Muscle layer of colon (tissue), 2 donors: Measurements from ENCODE around the gene NELFB.

Experiments used
- H3K27ac ChIP-seq: one replicate; pipeline ENCODE4 v1.7.0; 2013; ENCODE audit warnings: low read depth, mild to moderate bottlenecking, low read length, moderate library complexity
- H3K27me3 ChIP-seq, 2 donors: one replicate each; pipeline ENCODE4 v1.7.0; 2013; ENCODE audit warnings: low read length in 2 of 2, mild to moderate bottlenecking in 2 of 2; ENCODE audit not compliant: insufficient read depth in 2 of 2, control insufficient read depth in 1 of 2
- H3K36me3 ChIP-seq: one replicate; pipeline ENCODE4 v1.7.0; 2013; ENCODE audit warnings: mild to moderate bottlenecking, low read length; ENCODE audit not compliant: insufficient read depth
- H3K4me1 ChIP-seq: one replicate; pipeline ENCODE4 v1.7.0; 2013; ENCODE audit warnings: mild to moderate bottlenecking, low read length; ENCODE audit not compliant: insufficient read depth
- H3K4me3 ChIP-seq, 2 donors: one replicate each; pipeline ENCODE4 v1.7.0; 2013; ENCODE audit warnings: low read length in 2 of 2, low read depth in 1 of 2, mild to moderate bottlenecking in 1 of 2, moderate library complexity in 1 of 2
- H3K9ac ChIP-seq: one replicate; pipeline ENCODE4 v1.7.0; 2013; ENCODE audit warnings: low read length
- H3K9me3 ChIP-seq: one replicate; pipeline ENCODE4 v1.7.0; 2013; ENCODE audit warnings: mild to moderate bottlenecking, low read length
- donor health status: abdominal sarcoma.
- donor health status: Adenocarcinoma of cecum.

The NELFB gene

GRCh38 chr9:137218754-137219271 lies 36.3 kb upstream of the NELFB start:
- Histone ChIP-seq H3K4me1 (peaks cover under 1% of the 10 kb centered on the region), H3K27me3 (no peaks in the 10 kb centered on the region), H3K27ac (no peak overlapping the region), H3K36me3 (no peaks in the 10 kb centered on the region), H3K9ac (no peak overlapping the region), H3K9me3 (no peaks in the 10 kb centered on the region), H3K4me3 (no peak overlapping the region)

- H3K4me3 ChIP-seq = no peak overlapping the region
- no peaks in the 10 kb centered on the region for H3K9me3 ChIP-seq
- H3K27ac ChIP-seq = no peak overlapping the region
- no peaks in the 10 kb centered on the region for H3K27me3 ChIP-seq
- no peaks in the 10 kb centered on the region for H3K36me3 ChIP-seq
- H3K9ac ChIP-seq = no peak overlapping the region
- H3K4me1 ChIP-seq = peaks cover 5% of the 10 kb centered on the region
Observed at GRCh38 chr9:137219757-137220316, 35.3 kb upstream of the NELFB start.

- Histone ChIP-seq H3K27ac (no peak overlapping the region), H3K9ac (no peak overlapping the region), H3K4me3 (no peak overlapping the region), H3K36me3 (no peaks in the 10 kb centered on the region), H3K4me1 (peaks cover 5% of the 10 kb centered on the region), H3K9me3 (no peaks in the 10 kb centered on the region), H3K27me3 (no peaks in the 10 kb centered on the region)
Observed at GRCh38 chr9:137220317-137221094, 34.6 kb upstream of the NELFB start.

GRCh38 chr9:137221095-137221505 lies 34.0 kb upstream of the NELFB start:
- H3K9me3 ChIP-seq = no peaks in the 10 kb centered on the region
- no peak overlapping the region for H3K9ac ChIP-seq
- no peak overlapping the region for H3K4me3 ChIP-seq
- H3K36me3 ChIP-seq = no peaks in the 10 kb centered on the region
- no peaks in the 10 kb centered on the region for H3K27me3 ChIP-seq
- H3K4me1 ChIP-seq = peaks cover 5% of the 10 kb centered on the region
- H3K27ac ChIP-seq = no peak overlapping the region

- Histone ChIP-seq H3K4me1 (peaks cover 5% of the 10 kb centered on the region), H3K9me3 (no peaks in the 10 kb centered on the region), H3K36me3 (no peaks in the 10 kb centered on the region), H3K27me3 (no peaks in the 10 kb centered on the region), H3K9ac (no peak overlapping the region), H3K27ac (no peak overlapping the region), H3K4me3 (peak overlapping the region in 1 of 2 donors; percentile 31)
Observed at GRCh38 chr9:137221506-137222111, 33.5 kb upstream of the NELFB start.

GRCh38 chr9:137222190-137223077 lies 32.7 kb upstream of the NELFB start, which contains the start of gene RNF208:
RNF208 (minus strand) TSS chr9:137222240; CDS start chr9:137221212, 1,028 bp downstream.
- peak within 1 kb of the TSS; percentile 75 for H3K27ac ChIP-seq
- peak within 1 kb of the TSS; percentile 25 for H3K9ac ChIP-seq
- peak within 1 kb of the TSS; percentile 71 to 73 for H3K4me3 ChIP-seq
- peaks cover 0 to 8% of the 10 kb centered on the region in 2 donors for H3K27me3 ChIP-seq
- H3K9me3 ChIP-seq = no peaks in the 10 kb centered on the region
- H3K36me3 ChIP-seq = no peaks in the 10 kb centered on the region
- H3K4me1 ChIP-seq = peaks cover 5% of the 10 kb centered on the region

GRCh38 chr9:137223078-137223970 lies 31.8 kb upstream of the NELFB start:
- H3K9ac ChIP-seq = peak overlapping the region; percentile 78
- peaks cover 0 to 14% of the 10 kb centered on the region in 2 donors for H3K27me3 ChIP-seq
- H3K4me3 ChIP-seq = peak overlapping the region; percentile 73 to 84
- H3K9me3 ChIP-seq = no peaks in the 10 kb centered on the region
- H3K4me1 ChIP-seq = peaks cover 5% of the 10 kb centered on the region
- no peaks in the 10 kb centered on the region for H3K36me3 ChIP-seq
- H3K27ac ChIP-seq = peak overlapping the region; percentile 86

- Histone ChIP-seq H3K27me3 (peaks cover 0 to 31% of the 10 kb centered on the region in 2 donors), H3K36me3 (no peaks in the 10 kb centered on the region), H3K9ac (peak within 1 kb of the TSS; percentile 78), H3K4me1 (peaks cover 5% of the 10 kb centered on the region), H3K27ac (peak within 1 kb of the TSS; percentile 86), H3K9me3 (no peaks in the 10 kb centered on the region), H3K4me3 (peak within 1 kb of the TSS; percentile 73 to 84)
Observed at GRCh38 chr9:137224830-137225694, 30.1 kb upstream of the NELFB start, which contains the start of gene CYSRT1. CYSRT1 (plus strand) TSS chr9:137225174; CDS start chr9:137225622, 448 bp downstream.

GRCh38 chr9:137225699-137226331 lies 29.3 kb upstream of the NELFB start:
- Histone ChIP-seq H3K27ac (no peak overlapping the region), H3K4me3 (no peak overlapping the region), H3K27me3 (peaks cover 3 to 38% of the 10 kb centered on the region in 2 donors), H3K9ac (no peak overlapping the region), H3K36me3 (no peaks in the 10 kb centered on the region), H3K4me1 (peaks cover 5% of the 10 kb centered on the region), H3K9me3 (no peaks in the 10 kb centered on the region)
